HUES64 (cell line): Measurements from ENCODE around the gene CALB2.
"Not testable (repeated sequence)": the region's sequence is repeated elsewhere in the genome, so short reads cannot be mapped to it uniquely, and the experiment has no call there.

ENCODE experiments used
- H3K27ac ChIP-seq: 2 replicates; pipeline ENCODE4 v1.7.0; 2013; ENCODE audit warnings: low read depth, low read length, inconsistent platforms
- H3K27me3 ChIP-seq: 2 replicates; pipeline ENCODE4 v1.6.1; 2013; ENCODE audit warnings: mild to moderate bottlenecking, low read length; ENCODE audit not compliant: insufficient read depth
- H3K36me3 ChIP-seq: 2 replicates; pipeline ENCODE4 v1.6.1; 2013; ENCODE audit warnings: mild to moderate bottlenecking, low read length; ENCODE audit not compliant: insufficient read depth
- H3K4me1 ChIP-seq: 2 replicates; pipeline ENCODE4 v1.6.1; 2013; ENCODE audit warnings: mild to moderate bottlenecking, low read length, moderate library complexity; ENCODE audit not compliant: insufficient read depth
- H3K4me3 ChIP-seq: 2 replicates; pipeline ENCODE4 v1.5.1; 2013; ENCODE audit warnings: mild to moderate bottlenecking, low read length, moderate library complexity
- H3K9ac ChIP-seq: 2 replicates; pipeline ENCODE4 v1.6.1; 2013; ENCODE audit warnings: mild to moderate bottlenecking, low read depth, low read length
- H3K9me3 ChIP-seq: 2 replicates; pipeline ENCODE4 v1.6.1; 2013; ENCODE audit warnings: low read depth, low read length; ENCODE audit not compliant: insufficient read depth
- WGBS: fragments of 150-250, 120-280 bp; methylation state at CpG from one replicate; pipeline ENCODE4 v1.1.7; 2013; ENCODE audit warnings: missing lambda C conversion rate; 5-methylcytosine and 5-hydroxymethylcytosine counted together

CALB2 gene

DNA sequence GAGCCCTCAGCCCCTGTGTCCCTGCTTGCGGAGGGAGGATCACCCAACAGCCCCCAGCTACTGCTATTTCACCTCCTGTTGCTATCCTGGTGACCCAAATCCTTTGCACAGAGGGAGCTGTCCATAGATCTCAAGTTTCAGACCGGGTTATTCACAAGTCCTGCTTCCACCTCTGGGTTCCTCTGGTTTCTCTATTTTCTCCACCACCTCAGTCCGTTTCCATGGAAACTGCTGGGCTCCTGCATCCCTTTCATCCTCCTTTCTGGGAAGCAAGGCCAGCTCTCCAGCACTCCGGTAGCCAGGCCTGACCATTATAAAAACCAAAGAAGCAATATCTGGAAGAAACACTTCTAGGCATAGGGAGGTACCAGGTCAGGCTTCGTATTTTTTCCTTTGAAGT lies 4.8 kb upstream of the CALB2 start:
- H3K27me3 ChIP-seq = peaks cover 17% of the 10 kb centered on the region
- H3K4me3 ChIP-seq = no peak overlapping the region
- H3K4me1 ChIP-seq = peaks cover 5% of the 10 kb centered on the region
- no peaks in the 10 kb centered on the region for H3K36me3 ChIP-seq
- no peak overlapping the region for H3K27ac ChIP-seq
- H3K9ac ChIP-seq = no peak overlapping the region
- H3K9me3 ChIP-seq = no peaks in the 10 kb centered on the region
- WGBS = 76% methylated on average over 5 of the region's 5 CpGs

GRCh38 chr16:71354156-71354555 lies 4.4 kb upstream of the CALB2 start:
- Histone ChIP-seq H3K27ac (no peak overlapping the region), H3K4me3 (no peak overlapping the region), H3K36me3 (no peaks in the 10 kb centered on the region), H3K9me3 (no peaks in the 10 kb centered on the region), H3K9ac (no peak overlapping the region), H3K4me1 (peaks cover 5% of the 10 kb centered on the region), H3K27me3 (peaks cover 22% of the 10 kb centered on the region)
- 91% methylated on average over 4 of the region's 4 CpGs for WGBS

- Histone ChIP-seq H3K4me3 (no peak overlapping the region), H3K4me1 (peaks cover 5% of the 10 kb centered on the region), H3K36me3 (no peaks in the 10 kb centered on the region), H3K27me3 (peaks cover 32% of the 10 kb centered on the region), H3K27ac (no peak overlapping the region), H3K9me3 (no peaks in the 10 kb centered on the region), H3K9ac (no peak overlapping the region)
- 90% methylated on average over 6 of the region's 7 CpGs for WGBS
These were observed 2.3 kb upstream of the CALB2 start for GRCh38 chr16:71356051-71356740.

DNA sequence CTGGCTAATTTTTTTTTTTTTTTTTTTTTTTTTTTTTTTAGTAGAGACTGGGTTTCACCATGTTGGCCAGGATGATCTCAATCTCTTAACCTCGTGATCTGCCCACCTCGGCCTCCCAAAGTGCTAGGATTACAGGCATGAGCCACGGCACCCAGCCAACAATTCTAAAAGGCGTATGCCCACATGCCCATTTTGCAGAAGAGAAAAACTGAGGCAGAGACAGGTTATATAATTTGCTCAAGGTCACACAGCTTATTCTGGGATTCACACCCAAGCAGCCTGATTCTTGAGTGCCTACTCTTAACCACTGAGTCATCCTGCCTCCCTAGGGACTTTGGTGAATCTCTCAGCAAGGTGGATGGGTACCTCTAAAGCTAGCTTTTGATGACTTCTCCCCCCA lies 1.6 kb upstream of the CALB2 start:
- 96% methylated on average over 4 of the region's 4 CpGs for WGBS
- H3K36me3 ChIP-seq, H3K4me1 ChIP-seq, H3K27ac ChIP-seq, H3K9ac ChIP-seq, H3K9me3 ChIP-seq, H3K4me3 ChIP-seq: not testable (repeated sequence)
- H3K27me3 ChIP-seq = peaks cover 32% of the 10 kb centered on the region

GRCh38 chr16:71357681-71358080 lies 842 bp upstream of the CALB2 start:
- WGBS = 21% methylated on average over 9 of the region's 11 CpGs

GRCh38 chr16:71359431-71359830 lies 908 bp downstream of the CALB2 start:
- peaks cover 5% of the 10 kb centered on the region for H3K4me1 ChIP-seq
- WGBS = 95% methylated on average over 6 of the region's 6 CpGs
- no peaks in the 10 kb centered on the region for H3K36me3 ChIP-seq
- H3K27me3 ChIP-seq = peaks cover 32% of the 10 kb centered on the region
- no peak overlapping the region for H3K9ac ChIP-seq
- no peak overlapping the region for H3K4me3 ChIP-seq
- no peaks in the 10 kb centered on the region for H3K9me3 ChIP-seq
- H3K27ac ChIP-seq = no peak overlapping the region

More at GRCh38 chr16:71357681-71358080, 842 bp upstream of the CALB2 start:
- no peak overlapping the region for H3K27ac ChIP-seq
- H3K27me3 ChIP-seq = peaks cover 32% of the 10 kb centered on the region
- peaks cover 5% of the 10 kb centered on the region for H3K4me1 ChIP-seq
- H3K9ac ChIP-seq = no peak overlapping the region
- no peaks in the 10 kb centered on the region for H3K9me3 ChIP-seq
- H3K4me3 ChIP-seq = peak overlapping the region; percentile 57; the same call in 1 of the 2 replicates
- H3K36me3 ChIP-seq = no peaks in the 10 kb centered on the region

DNA sequence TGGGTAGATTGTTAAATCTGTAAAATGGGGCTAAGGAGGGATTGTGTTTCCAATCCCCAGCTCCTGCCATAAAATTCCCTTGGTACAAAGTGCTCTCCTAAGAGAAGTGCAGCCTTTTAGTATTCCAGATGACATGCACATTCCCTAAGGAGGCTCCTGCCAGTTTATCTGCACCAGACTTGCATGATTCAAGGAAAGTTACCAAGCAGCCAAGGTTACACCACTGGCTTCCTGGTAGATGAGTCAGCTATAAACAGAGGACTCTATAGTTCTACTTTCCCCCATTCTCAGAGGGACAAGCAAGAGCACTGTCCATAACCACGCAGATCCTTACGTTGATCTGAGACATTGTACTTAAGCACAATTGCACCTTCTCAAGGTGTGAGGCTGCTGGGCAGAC lies 1.9 kb downstream of the CALB2 start:
- H3K9me3 ChIP-seq = no peaks in the 10 kb centered on the region
- H3K27ac ChIP-seq = no peak overlapping the region
- no peaks in the 10 kb centered on the region for H3K36me3 ChIP-seq
- peaks cover 5% of the 10 kb centered on the region for H3K4me1 ChIP-seq
- no peak overlapping the region for H3K4me3 ChIP-seq
- H3K27me3 ChIP-seq = peaks cover 32% of the 10 kb centered on the region
- WGBS = 89% methylated on average over 2 of the region's 2 CpGs
- H3K9ac ChIP-seq = no peak overlapping the region

DNA sequence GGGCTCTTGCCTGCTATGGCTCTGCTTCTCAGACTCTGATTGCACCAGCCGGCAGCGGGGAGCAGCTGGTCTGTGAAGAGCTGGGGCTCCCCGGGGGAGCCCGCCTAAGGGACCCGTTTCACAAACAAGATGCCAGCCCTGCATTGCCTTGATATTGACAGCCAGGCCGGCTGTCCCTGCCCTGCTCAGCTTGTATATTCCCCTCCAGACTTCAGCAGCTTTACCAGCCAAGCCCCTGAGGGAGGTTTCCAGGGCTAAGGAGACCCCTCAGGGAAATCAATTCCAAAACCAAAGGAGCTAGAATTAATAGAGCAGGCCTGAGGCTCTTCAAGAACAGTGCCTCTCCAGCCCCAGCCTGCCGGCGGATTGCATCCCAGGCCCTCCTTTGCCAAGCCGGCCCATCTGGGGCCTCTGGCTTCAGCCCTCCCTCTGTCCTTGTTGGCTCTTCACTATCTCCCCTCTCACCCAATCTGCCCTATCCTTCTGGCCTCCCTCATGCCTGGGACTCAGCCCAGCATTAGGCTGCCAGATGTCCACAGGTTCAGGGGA lies 5.7 kb downstream of the CALB2 start:
- Histone ChIP-seq H3K36me3 (no peaks in the 10 kb centered on the region), H3K27ac (no peak overlapping the region), H3K4me1 (no peaks in the 10 kb centered on the region), H3K4me3 (no peak overlapping the region), H3K27me3 (peaks cover 10% of the 10 kb centered on the region), H3K9ac (no peak overlapping the region), H3K9me3 (no peaks in the 10 kb centered on the region)
- 89% methylated on average over 9 of the region's 9 CpGs for WGBS

DNA sequence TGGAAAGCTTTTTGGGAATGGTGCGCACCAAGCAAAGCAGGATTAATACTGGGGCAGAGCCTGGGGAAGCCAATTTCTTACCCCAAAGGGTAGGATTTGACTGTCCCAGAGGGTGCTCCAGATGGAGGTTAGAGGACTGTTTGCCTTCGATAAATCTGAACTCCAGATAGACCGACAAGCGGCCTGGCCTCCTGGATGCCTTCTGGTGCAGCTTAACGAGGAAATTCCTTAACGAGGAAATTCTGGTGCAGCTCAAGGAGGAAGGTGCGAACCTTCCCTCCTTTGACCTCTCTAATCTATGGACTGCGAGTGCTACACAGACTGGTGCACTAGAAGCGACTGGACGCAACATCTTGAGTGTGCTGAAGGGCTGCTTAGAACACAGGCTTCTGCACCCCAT lies 6.5 kb downstream of the CALB2 start:
- no peak overlapping the region for H3K4me3 ChIP-seq
- H3K27me3 ChIP-seq = 0 out of 2 replicates have a peak, but pooled peaks cover 1% of the 10 kb centered on the region
- WGBS = 90% methylated on average over 10 of the region's 10 CpGs
- H3K36me3 ChIP-seq = no peaks in the 10 kb centered on the region
- H3K27ac ChIP-seq = no peak overlapping the region
- H3K9me3 ChIP-seq = no peaks in the 10 kb centered on the region
- H3K4me1 ChIP-seq = no peaks in the 10 kb centered on the region
- no peak overlapping the region for H3K9ac ChIP-seq

- Histone ChIP-seq H3K27me3 (no peaks in the 10 kb centered on the region), H3K4me1 (no peaks in the 10 kb centered on the region), H3K36me3 (no peaks in the 10 kb centered on the region), H3K9ac (no peak overlapping the region), H3K9me3 (no peaks in the 10 kb centered on the region), H3K27ac (no peak overlapping the region), H3K4me3 (no peak overlapping the region)
- WGBS = 65% methylated on average over 12 of the region's 12 CpGs
These were observed 8.9 kb downstream of the CALB2 start for GRCh38 chr16:71367241-71367976.

- Histone ChIP-seq H3K9me3 (no peaks in the 10 kb centered on the region), H3K27ac (no peak overlapping the region), H3K9ac (no peak overlapping the region), H3K27me3 (no peaks in the 10 kb centered on the region), H3K4me3 (no peak overlapping the region), H3K4me1 (no peaks in the 10 kb centered on the region), H3K36me3 (no peaks in the 10 kb centered on the region)
- 94% methylated on average over 10 of the region's 10 CpGs for WGBS
These were observed 10.4 kb downstream of the CALB2 start for GRCh38 chr16:71368958-71369357.
